Activated T-cell treated with anti-CD3 and anti-CD28 coated beads for 4 hours (primary cell): ENCODE measurements around the gene TSPO2.
A peak's percentile ranks its signal among the peaks of the same experiment; 100 is the strongest.

ENCODE experiments used
- DNase-seq: peaks from one replicate; pipeline ENCODE4 v3.0.0-alpha.2; 2020

The TSPO2 gene

DNA sequence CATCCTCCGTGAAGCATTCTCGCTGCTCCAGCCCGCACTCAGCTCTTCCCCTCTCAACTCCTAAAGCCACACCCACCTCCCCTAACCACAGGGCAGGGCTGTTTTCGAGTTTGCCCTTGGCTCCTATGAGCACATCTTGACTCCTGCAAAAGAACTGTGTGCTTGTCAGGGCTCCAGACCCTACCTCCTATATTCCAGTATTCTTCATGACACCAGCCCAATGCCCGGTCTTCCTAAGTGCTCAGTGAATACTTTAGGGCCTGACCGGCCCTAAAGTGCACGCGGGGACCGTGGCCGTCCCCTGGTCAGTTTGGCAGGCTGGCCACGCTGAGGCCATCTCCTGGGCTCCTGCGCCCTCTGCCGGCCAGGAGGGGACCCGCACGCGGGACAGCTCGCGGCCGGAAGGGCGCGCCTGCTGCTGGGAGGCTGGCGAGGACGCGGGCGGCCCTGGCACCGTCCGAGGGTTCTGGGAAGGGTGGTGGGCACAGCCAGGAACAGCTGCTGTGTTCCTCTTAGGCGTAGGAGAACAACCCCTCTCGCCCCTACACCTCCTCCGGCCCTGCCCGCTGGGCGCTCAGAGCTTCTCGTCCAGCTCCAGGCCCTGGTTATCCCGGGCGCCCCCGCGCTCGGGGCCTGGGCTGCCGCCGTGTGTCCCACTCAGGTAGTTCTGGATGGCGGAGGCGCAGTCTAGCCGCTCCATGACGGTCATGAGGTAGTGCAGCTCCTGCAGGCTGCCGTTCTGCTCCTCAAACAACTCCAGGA, 14.3 kb upstream of the TSPO2 start:
- peak; percentile 57 for DNase-seq

- DNase-seq: no peak
Measured at GRCh38 chr6:41028561-41029412, 13.5 kb upstream of the TSPO2 start.

DNA sequence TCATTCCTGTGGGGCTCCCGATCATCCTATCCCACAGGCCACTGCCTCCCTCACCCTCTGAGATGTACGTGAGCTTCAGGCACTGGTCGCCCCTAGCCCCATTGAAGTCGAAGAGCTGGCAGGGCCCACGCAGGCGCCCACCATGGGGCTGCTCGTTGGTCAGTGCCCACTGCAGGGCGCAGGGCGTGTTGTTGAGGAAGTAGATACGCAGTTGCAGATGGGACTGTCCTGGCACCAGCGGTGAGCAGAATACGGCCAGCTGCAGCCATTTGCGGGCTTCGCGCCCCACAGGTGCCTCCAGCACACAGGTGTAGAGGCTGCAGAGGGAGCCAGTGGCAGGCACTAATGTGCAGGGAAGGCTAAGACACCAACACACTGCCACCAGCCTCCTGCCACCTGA, 9.4 kb upstream of the TSPO2 start:
- no peak for DNase-seq

DNA sequence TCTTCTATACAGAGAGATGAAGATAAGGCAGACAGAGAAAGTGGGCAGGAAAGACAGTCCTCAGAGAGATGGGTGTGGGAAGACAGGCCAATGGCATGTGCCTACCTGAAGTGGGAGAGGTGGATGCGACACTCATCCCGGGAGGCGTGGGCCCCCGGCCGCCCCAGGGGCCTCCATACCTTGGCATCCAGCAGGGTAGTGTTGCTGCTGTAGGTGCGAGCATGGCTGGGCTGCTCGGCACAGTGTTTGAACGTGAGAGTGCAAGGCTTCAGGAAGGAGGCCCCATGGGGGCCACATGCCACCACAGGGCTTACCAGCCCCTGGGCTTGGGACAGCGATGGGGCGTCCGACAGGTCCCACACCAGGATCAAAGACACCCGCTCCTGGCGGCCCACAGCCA, 8.5 kb upstream of the TSPO2 start:
- DNase-seq: no peak

- no peak for DNase-seq
Measured at GRCh38 chr6:41036186-41036585, 6.1 kb upstream of the TSPO2 start.

- DNase-seq: no peak
Measured at GRCh38 chr6:41036601-41037000, 5.7 kb upstream of the TSPO2 start.

DNA sequence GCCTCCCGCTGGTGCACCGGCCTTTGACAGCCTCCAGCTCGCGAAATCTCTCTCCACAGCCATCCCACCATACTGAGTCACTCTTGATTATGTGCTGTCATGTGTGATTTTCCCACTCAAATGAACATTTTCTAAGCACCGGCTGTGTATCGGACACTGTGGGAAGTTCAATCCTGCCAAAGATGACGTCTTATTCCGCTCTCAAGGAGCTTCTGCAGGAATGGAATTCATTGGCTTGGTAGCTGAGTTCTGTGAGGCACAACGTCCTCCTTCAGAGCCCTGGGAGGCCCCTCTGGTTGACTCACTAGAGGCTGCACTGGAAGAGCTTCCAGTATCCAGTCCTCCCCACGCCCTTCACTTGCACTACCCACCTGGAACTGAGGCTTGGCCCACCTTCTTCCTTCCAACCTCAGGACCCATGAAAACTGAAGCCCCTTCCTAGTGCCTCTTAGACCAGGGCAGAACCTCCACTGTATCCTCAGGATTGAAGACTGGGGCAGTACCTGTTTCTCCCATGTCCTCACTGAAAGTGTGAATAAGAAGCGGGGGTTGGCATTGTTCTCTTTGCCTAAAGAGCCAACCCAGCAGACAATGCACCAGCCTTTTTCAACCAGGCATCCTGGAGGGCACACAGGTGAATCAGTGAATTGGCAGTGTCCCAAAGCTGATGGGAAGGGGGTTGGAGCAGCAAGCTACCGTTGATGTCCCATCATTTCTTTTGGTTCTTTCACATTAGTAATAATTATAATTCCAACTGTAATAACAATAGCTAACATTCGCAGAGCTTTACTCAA, 5.0 kb upstream of the TSPO2 start:
- DNase-seq: no peak

DNA sequence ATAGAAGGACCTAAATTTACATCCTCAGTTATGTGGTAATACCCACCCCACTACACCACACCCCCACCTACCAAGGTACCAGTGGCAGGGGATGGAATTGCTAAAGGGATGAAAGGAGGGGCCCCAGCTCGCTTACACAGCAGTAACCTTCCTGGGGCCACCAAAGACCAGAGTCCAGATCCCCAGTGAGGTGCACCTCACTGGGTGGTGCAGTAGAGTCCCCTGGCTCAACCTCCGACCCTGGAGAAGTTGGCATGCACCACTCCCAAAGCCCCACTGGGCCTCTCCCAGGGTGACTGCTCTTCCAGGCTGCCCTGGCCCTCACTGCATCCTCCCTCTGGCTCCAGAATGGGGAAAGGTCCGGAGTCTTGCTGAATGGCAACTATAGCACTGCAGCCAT, 4.1 kb upstream of the TSPO2 start:
- no peak for DNase-seq

GRCh38 chr6:41039060-41039998, 2.9 kb upstream of the TSPO2 start, which contains the start of gene UNC5CL:
Gene UNC5CL, minus strand, starts transcription at chr6:41039221. Its CDS starts 4,147 bp downstream, at chr6:41035074.
- peak; percentile 42 for DNase-seq

DNA sequence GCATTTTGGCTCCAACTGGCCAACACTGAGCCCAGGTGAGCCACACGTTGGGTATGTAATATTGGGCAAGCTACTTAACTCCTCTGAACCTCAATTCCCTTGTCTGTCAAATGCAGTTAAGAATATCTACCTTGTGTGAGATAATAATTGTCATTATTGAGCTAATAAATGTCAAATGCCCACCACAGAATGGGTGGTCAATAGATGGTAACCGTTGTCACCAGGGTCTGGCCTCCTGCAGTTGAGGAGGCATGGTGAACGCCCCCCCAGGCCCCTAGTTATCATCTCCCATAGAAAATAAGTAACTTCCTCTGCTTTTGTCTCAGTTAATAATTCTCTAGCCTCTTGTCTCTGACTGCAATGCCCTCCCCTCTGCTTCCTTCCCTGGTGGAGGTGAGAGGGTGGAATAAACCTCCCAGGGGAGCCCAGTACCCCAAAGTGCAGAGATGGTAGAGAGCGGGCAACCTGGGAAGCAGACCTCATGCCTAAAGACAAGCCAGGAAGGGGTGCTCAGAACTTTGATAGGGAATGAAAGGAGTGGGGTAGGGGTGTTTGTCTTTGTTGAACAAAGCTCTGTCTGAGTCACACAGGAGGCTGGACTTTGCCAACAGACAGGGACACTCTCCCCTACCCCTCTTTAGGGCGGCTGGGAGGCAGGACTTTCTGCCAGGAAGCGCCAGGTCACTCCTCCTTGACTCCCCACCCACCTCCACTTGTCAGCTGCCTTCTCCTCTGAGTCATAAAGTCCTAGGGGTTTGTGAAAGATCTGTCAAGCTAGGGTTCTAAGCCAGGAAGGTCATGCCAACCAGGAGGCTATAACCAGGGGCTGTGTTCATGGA, 1.9 kb upstream of the TSPO2 start:
- DNase-seq: no peak

DNA sequence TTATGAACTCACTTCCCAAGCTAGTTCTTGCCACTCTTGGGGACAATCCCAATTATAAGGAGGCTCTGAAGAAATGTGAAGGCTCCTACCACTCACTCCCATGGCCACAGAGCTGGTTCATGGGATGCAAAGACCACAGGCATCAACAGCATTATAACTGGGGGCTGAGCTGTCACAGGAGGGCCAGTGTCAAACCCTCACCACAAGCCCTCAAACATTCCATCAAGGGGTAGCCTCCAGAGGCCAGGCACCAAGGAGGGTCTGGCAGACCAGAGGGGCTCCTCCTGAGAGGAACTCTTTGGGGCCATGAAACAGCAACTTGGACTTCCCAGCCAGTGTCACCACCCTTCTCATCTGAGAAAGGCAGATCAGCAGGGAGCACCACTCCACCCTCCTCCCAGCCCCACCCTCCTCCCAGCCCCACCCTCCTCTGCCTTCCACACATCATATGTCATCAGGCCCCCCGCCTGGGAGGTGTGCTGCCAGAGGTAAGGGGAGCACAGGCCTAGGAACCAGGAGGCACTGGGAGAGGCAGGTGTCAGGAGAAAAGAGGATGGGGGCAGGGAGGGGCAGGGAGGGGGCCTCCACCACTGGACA, 1.2 kb upstream of the TSPO2 start:
- no peak for DNase-seq

- DNase-seq: no peak
Measured at GRCh38 chr6:41043151-41043550, 884 bp downstream of the TSPO2 start.

GRCh38 chr6:41045664-41046063, 3.4 kb downstream of the TSPO2 start:
- DNase-seq: no peak

GRCh38 chr6:41046084-41046483, 3.8 kb downstream of the TSPO2 start:
- no peak for DNase-seq

DNA sequence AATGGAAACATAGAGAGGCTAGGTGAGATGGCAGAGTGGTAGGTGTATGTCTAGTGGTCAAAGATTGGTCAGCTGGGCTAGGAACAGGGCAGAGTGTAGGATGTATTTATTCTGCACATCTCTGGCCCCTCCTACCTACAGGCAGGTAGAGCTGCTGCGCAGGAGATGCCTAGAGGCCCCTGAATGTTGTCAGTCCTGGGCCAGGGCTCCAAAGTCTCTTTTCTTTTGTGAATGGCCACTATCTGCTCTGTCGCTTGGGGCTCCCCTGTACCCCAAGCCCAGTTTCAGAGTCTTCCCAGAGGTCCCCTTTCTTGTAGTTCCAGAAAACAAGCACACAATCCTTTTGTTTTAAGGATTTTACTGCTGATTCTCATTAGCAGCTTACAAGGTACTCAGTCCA, 5.0 kb downstream of the TSPO2 start:
- no peak for DNase-seq

DNA sequence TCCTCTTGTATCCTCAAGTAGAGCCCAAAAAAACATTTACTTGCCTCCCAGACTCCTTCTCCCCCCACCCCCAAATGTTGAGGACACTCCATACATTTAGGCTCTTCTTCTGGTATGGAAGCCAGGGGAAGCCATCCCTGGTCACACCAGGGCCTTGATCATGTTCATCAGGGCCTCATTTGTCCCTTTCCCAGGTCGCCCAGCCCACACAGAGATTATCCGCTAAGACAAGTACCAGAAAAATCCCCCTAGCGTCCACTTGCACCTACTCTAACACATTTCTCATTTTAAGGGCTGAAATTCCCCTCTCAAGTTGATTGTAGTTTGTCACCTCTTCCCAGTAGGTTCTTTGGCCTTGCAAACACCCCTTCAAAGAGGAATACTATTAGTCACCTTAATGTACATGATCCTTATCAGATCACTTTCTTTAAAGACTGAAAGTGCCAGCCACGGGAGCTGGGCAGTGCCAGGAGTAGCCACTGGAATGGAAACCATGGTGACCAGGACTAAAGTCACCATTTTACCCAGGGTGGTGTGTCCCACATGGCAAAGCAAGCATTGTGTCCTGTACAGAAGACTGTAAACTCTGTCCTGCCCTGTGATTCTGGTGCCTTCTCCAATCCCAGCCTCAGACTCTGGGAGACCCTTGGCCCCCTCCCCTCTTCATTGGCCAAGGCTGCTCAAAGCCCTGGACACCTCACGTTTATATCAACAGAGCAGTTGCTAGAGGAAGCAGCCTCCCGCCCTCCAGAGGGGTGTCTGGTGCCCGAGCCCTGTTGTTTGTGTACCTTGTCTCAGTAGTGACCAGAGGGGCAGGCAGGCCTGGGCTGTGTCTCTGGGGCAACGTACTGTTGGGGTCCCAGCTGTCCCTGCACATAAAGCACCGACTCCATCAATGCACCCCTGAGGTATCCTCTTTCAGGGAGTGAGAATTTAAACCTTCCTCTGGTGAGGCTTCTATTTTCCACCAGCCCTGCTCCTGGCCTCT, 5.8 kb downstream of the TSPO2 start:
- DNase-seq: no peak

DNA sequence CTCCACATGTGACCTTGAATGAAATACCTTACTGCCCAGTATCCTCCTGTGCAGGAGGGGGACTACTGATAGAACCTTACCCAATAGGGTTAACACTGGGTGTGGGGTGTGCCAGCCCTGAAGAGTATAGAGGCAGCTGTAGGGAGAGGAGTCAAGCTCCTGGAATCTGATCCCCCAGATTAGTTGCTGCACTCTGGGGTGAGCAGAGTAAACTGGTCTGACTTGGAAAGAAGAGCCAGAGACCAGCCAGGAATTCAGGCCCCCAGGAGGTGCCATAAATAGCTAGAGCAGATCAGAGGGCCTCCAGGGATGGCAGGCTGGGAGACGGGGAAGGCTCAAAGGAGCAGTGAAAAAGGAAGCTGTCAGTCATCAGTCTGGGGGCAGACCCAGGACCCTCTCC, 7.3 kb downstream of the TSPO2 start:
- DNase-seq: no peak

- DNase-seq: no peak
Measured at GRCh38 chr6:41049955-41050354, 7.7 kb downstream of the TSPO2 start.

GRCh38 chr6:41050536-41050935, 8.3 kb downstream of the TSPO2 start:
- DNase-seq: no peak

GRCh38 chr6:41051873-41052272, 9.6 kb downstream of the TSPO2 start:
- no peak for DNase-seq
